ENCODE measurements around the gene ZNF716.
"Not testable (repeated sequence)": the region's sequence is repeated elsewhere in the genome, so short reads cannot be mapped to it uniquely, and the experiment has no call there.

Gene ZNF716

DNA sequence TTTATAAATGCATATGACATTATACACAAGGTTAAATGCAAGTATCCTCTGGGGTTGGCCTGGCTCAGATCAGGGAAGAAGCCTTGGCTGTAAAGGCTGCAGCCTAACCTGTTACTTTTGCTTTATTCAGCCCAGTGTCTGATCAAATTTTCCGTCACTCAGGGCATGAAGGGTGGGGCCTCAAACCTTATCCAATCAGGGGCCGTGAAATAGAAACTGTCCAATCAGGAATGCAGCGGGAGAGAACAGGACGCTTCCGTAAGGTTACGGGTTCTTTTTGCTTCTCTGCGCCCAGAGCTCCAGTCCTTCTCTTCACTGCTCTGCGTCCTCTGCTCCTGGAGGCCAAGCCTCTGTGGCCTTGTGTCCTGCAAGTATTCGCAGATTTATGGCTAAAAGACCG, at the start of gene ZNF716:
Gene ZNF716, plus strand, starts transcription at position 274 of the 400 bp plus-strand sequence. Its CDS starts 112 bp downstream, at position 386.
- no peak for DNase-seq

DNA sequence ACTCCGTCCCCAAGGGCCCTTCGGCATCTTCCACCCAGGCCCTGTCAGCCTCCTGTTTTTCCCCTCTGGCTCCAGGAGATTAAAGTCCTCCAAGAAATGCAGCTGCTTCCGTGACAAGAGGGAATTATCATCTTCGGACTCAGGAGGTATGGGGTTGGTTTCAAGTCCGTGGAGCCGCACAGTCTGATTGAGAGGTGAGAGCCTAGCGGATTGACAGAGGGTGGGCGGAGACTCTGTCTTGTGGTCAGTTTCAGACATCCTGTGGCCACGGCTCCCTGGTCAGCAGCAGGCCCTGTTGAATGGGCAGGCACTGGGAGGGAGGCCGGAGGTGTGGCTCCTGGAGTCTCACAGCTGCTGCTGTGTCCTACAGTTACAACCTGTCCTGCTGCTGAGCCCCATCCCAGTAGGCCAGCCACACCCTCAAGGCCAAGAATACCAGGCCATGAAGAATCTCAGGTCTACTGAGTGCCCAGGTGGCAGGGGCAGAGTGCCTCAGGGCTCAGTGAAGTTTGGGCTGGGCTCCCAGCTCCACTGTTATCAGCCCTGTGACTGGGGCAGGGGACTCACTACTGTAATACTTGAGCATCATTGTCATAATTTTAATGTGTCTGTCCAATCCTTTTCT, 49.3 kb upstream of the ZNF716 start:
- no peak for DNase-seq

DNA sequence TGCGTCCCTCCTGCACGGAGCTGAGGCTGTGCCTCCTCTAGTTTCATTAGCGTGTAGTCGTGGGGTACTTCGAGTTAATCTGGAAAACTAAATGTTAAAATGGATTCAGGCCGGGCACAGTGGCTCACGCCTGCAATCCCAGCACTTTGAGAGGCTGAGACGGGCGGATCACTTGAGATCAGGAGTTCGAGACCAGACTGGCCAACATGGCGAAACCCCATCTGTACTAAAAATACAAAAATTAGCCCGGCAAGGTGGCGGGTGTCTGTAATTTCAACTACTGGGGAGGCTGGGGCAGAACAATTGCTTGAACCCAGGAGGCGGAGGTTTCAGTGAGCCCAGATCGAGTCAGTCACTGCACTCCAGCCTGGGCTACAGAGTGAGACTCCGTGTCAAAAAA, 46.9 kb upstream of the ZNF716 start:
- DNase-seq = not testable (repeated sequence)

DNA sequence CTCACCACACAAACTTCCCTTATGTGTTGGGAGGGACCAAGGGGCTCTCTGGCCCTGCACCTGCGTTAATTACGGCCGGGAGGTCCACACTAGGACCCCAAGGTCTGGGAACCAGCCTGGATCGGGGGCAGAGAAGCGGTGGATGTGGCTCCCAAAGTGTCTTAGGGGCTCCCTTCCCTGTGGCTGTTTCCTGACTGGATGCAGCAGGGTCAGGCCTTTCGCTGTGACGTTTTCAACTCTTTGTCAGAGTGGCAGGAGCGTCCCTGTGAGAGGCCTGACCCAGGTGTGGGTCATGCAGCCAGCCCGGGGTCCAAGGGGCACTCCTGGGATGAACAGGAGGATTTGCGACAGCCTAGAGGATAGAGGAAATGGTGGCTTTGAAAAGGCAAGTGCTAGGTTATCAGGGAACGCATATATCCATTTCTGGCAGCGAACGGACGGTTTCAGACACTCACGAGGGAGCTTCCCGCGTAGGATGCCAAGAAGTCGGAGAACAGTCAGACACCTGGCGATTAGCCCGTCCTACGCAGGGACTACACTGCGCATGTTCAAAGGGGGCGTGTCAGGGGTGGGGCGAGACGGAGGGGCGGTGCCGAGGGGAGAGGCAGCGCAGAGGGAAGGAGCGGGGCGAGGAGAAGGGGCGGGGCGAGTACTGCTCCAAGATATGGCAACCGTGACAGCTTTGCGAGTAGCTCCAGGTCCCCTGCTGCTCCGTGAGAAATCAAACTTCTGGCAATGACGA, 46.2 kb upstream of the ZNF716 start:
- no peak for DNase-seq

DNA sequence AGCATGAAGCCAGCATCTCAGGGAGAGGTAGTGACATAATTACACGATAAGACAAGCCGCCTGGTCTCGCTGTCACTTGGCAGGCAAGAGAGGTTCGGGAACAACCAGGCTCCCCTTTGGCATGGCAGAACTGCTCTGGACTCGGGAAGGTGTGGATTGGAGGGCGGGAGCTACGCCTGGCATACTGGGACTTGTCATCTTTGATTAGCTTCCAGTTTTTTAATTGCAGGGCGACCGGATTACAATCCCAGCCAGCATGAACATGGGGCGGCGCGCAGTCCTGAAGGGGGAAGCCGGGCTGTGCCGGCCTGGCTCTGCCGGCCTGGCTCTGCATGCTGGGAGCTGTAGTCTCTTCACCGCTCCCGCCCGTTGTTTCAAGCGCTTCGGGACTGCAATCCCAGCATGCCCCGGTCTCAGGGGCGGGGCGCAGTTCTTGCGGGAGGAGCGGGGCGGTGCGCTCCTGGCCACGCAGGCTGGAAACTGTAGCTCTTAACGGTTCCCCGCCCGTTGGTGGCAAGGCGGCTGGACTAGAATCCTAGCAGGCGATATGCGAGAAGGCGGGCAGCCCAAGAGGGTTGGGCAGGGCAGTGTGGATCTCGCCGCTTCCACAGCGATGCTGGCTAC, 45.5 kb upstream of the ZNF716 start:
- DNase-seq = no peak

DNA sequence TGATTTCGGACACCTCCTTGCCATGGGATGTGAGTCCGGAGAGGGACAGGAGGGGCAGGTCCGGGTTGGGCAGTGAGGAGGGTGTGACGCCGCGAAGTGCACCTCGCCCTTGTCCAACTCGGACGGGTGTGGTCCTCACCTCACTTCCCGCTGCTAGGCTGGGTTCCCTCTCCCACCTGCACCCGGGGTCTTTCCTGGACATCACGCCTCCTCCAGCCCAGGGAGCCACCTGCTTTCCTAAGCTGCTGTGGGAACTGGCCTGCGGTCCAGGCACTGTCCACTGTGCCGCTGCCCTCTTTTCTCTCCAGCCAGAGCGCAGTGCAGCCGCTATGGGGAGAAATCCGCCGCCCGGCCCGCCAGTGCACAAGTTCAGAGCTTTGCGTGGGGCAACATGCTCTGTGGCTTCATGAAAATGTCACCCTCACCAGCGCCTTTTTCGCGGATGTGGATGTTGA, 45.0 kb upstream of the ZNF716 start:
- DNase-seq = no peak

DNA sequence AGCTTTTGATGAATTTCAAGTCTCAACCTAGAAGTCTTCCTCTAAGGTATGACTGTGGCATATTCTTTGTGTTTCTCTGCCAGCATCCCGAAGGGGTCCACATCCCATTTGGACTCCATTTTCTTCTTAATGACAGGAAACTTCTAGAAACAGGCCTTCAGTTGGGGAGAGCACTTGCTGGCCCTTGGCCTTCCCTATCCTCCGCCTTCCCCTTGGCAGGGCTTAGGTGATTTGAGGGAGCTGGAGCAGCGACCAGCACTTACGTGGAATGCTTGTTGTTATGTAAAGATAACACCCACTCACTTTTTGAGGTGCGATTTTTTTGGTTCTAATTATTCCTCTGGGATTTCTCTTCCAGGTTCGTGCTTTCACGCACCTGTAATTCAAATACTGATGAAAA, 42.9 kb upstream of the ZNF716 start:
- no peak for DNase-seq

DNA sequence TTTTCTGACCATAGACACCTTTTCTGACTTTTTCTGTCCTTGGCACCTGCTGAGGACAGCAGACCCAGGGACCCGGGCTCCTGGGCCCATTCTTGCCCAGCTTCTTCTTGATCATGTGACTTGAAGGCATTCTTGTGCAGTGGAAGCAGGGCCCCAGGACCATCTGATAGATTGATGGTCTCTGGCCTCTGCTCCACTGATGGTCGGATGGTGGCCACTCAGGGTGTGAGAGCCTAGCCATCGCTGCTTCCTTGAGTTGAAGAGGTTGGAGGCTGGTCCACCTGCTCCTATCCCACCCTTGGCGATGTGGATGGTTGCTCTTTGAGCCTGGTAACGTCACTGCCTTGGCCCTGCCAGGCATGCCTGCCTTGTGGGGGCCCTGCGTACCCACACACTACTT, 37.8 kb upstream of the ZNF716 start:
- DNase-seq = no peak

DNA sequence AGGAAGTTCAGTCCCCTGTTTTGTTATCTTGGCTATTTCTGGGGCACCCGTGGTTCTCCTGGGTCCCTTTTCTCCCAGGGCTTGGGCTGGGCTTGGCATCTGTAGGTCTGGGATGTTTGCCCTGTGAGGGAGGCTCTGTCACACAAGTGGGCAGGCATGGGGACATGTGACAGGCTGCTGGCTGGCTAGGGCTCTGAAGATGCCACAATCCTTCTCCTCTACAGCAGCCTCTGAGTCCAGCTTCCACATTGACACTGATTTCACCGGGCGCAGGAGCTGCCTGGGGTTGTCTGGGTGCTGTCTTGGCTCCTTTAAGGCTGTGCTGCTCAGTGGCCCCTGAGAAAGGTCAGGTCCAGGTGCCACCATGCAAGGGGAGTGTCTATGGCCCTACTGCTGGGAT, 37.4 kb upstream of the ZNF716 start:
- DNase-seq = no peak

DNA sequence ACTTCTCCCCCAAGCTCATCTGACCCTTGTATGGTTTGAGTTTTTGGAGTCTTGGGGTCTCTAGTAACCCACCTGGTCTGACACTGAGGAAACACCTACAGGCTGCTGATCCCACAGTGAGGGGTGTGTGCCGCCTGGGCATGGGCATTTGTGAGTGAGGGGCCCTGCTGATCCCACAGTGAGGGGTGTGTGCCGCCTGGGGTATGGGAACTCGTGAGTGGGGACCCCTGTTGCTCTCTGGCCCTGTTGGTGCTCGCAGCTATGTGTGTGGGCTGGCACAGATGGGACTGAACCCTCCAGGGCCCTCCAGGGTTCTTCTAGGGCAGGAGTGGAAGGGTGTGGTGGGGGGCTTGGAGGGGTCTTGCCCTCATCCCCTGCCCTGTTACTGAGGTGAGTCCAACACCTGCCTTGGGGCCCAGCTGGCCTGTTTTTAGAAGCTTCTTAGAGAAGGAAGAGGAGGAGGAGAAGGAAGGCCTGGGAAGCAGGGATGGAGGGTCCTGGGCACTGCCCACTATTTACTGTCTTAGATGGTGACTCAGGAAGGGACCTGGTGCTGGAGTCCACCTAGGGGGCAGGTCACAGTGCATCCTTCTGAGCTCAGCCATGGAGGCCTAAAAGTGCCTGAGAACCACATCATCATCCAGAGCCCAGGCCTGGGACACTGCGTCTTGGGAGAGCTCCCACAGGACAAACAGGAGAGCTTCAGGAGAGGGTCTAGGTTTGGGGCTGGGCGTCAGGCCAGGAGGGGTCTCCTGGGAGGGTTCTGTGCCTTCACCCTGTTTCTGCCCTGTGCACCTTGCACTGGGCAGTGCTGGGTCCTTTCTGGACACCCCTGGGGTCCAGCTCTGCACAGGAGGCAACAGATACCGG, 36.2 kb upstream of the ZNF716 start:
- no peak for DNase-seq

DNA sequence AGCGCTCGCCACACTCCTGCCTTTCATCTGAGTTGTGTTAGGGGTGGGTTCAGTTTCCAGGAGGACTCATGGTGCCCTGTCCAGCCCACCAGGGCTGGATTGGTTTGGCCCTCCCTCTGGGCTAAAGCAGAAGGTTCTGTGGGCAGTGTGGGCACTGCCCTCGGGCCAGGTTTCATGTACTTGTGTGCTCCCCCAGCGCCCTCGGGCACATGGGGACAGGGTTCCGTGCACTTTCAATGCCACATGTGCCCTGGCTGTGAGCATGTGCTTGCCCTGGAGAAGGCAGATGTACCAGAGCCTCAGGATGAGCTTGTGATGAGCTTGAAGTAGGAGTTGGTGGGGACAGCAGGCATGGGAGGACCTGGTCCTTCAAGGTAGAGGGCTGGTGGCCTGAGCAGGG, 35.6 kb upstream of the ZNF716 start:
- DNase-seq = no peak

DNA sequence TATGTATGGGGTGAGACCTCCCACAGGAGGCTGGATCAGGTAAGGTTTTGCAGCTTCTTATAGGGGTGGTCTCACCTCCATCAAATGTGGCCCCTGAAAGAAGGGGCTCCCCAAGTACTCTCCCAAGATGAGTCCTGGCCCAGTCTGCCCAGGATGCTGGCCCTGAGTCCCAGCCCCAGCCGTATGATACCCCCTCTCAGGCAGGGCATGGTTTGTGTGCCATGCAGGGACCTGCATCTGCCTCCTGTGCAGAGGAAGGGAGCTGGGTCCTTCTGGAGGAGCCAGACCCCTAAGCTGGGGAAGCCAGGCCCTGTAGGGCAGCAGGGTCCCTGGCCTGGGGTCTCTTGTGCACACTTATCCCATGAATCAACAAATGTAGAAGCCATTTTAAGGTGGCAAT, 35.1 kb upstream of the ZNF716 start:
- DNase-seq = no peak

DNA sequence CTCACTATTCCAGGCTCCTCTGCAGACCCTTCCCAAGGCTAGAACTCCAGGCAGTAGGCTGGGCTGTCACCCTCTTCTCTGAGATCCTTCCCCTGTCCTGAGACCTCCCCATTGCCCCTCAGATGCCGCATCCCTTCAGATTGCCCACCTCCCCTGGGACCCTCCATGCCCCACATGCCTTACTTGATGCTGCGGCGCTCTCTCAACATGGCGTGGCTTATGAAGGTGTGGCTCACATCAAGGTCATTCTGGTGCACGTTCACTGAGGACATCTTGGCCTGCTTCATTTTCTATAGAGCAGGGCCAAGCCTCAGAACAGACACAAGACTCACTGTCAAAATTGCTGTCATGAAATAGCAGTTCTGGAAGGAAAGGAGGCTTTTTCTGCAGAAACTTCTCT, 34.7 kb upstream of the ZNF716 start:
- DNase-seq = no peak

DNA sequence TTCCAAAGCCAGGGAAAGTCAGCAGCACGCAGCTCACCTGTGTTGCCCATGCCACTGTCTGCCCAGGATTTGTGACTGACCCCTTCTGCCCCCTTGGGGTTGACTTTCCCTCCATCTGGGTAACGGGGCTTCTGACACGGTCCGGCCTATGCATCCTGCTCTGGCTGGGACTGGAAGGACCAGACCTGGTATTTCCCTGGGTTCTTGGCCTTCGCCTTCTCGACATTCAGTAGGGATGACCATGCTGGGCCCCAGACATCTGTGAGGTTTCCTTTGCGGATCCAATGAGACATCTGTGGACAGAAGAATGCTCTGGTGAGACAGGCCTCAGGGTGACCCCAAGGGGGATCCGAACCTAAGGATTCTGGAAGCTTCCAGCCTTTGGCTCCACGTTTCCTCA, 34.2 kb upstream of the ZNF716 start:
- DNase-seq = no peak

DNA sequence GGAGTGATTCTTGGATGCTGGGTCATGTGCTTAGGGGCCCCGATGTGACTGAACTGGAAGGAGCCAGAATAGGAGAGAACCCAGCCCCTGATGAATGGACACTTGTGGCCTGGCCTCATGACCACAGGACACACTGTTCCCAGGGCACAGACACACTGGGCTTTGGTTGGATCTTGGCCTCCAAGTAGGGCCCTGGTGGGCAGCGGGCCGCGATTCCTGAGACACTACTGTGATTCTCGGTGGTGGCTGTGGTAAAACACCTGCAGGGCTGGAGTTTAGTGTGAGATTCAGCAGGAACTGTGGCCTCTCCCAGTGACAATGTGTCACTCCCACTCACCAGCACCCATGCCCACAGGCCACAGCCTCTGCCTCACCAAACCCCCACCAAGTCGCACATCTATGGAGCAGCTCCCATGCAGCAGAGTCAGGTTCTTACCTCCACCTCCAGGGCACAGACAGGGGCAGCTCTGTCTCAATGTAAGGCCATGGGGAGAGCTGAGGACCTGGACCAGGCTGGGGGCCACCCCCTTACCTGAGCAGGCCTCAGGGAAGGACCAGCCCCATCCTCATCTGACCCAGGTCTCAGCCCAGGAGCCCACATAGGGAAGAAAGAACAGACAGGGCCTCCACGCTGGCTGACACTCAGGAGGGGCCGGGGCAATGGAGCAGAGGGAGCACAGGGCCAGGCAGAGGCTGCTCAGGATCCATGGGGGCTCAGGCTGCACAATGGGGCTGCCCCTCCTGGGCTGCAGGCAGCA, 33.2 kb upstream of the ZNF716 start:
- no peak for DNase-seq

DNA sequence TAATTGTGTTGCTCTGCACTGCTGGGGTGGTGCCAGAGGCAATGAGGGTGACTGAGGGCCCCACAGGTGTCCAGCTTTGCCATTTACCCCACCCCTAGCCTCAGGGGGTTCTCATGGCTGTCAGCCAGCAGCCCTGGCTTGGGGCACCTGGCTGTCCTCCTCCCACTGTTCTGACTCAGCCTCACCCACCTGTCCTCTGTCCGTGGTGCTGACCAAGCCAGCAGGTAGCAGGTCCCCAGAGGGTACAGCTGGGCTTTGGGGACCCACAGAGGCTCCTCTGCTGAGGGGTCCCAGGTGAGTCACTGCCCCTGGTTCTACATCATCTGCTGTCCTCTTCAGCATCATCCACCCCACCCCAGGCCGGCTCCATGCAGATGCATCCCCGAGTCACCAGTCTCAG, 32.2 kb upstream of the ZNF716 start:
- no peak for DNase-seq

DNA sequence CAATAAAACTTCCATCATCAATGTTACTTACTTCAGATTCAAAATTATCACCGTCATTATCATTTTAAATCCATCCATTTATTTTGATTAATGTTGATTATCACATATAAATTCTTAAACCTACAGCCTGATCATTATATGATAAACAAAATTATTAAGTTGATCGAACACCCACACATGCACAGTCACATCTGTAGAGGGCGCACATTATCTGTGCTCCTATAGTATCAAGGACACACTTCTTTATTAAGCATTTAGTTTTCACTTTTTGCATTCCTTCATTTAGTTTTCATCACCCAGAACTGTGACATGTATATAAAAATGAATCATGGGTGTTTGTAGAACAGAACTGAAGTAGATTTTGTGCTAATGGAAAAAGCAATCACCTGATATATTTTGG, 26.2 kb upstream of the ZNF716 start:
- DNase-seq = no peak

DNA sequence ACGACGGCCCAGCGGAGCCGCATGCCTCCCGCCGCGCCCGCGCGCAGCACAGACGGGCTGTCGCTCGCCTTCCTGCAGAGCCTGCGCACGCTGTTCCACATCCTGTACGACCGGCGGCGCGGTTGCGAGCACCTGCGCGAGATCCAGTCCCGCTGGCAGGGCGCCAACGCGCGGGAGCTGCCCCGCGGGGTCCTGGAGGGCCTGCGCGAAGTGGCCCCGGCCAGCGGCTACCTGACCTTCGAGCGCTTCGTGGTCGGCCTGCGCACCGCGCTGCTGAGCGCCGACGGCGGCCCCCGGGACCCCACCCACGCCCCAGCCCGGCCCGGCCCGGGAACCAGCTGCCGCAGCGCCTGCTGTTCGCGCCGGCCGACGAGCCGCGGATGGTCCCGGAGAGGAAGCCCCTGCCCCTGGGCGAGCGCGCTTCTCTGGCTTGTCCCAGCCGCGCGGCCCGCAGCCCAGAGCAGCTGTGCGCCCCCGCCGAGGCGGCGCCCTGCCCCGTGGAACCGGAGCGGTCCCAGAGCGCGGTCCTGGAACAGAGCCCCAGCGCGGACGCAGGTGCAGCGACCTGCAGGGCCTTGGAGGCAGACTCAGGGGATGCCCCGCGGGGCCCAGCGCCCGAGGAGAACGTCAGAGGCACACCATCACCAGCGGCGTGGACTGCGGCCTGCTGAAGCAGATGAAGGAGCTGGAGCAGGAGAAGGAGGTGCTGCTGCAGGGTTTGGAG, 25.3 kb upstream of the ZNF716 start:
- no peak for DNase-seq

DNA sequence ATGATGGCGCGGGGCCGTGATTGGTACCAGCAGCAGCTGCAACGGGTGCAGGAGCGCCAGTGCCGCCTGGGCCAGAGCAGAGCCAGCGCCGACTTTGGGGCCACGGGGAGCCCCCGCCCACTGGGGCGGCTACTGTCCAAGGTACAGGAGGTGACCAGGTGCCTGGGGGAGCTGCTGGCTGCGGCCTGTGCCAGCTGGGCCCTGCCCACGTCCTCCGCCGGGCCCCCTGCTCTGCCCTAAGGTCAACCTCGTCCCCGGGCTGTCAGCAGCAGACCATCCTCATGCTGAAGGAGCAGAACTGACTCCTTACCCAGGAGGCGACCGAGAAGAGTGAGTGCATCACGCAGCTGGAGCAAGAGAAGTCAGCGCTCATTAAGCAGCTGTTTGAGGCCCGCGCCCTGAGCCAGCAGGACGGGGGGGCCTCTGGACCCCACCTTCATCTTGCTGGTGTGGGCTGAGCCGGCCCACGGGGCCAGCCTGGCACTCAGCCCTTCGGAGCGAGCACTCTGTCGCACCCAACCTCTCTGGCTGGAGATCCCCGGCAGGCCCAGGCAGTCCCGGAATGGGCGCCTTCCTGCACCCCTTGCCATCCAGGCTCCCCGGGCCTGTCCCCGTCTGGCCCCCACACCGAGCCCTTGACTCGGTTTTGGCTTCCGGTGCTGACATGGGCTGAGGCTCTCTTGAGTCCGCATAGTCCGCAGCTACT, 24.6 kb upstream of the ZNF716 start:
- no peak for DNase-seq

DNA sequence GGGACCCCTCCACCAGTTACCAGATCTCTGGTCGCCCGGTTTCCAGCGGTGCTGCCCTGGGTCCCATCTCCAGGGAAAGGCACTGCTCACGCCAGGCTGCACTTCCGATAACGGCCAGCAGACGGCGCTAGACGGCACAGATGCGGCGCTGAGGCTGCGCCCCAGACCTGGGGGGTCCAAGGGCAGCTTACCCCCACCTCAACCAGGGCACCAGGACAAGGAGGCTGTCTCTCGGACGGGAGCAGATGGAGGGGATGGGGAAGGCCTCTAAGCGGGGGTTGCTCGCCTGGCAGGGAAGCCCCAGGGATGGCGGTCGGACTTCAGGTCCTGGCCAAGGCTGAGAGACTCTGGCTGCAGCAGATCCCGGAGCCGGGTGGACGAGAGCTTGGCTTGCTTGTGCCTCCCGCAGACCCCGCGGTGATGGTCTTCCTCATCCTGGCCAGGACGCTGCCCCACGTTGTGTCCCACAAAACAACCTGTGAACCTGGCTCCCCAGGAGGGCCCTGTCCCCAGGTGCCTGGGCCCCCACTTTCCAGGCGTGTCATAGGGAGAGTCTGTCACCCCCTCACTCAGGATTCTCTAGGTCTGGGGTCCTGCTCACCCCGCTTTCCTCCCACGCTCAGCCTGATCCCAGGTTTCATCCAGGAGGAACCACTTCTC, 23.9 kb upstream of the ZNF716 start:
- no peak for DNase-seq

DNA sequence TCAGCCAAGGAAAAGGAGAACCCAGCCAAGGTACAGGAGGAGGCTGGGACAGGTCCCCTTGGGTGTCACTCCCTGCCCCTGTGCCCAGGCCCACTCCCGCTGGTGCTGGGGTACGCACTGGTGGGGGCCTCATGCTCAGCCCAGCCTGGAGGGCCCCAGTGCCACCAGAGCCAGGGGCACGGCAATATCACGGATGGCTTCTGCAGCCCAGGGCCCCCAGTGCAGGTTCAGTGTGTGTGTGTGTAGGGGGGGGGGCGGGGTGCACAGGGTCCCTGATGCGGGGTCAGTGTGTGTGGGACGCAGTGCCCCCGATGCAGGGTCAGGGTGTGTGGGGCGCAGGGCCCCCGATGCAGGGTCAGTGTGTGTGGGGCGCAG, 23.4 kb upstream of the ZNF716 start:
- DNase-seq = no peak

Data from activated CD4-positive, alpha-beta T cell treated with anti-CD3 and anti-CD28 coated beads, Interleukin-2, amount 50 U/mL, for 48 hours (primary cell).